Measurements from ENCODE around the gene SMYD3.

DNA sequence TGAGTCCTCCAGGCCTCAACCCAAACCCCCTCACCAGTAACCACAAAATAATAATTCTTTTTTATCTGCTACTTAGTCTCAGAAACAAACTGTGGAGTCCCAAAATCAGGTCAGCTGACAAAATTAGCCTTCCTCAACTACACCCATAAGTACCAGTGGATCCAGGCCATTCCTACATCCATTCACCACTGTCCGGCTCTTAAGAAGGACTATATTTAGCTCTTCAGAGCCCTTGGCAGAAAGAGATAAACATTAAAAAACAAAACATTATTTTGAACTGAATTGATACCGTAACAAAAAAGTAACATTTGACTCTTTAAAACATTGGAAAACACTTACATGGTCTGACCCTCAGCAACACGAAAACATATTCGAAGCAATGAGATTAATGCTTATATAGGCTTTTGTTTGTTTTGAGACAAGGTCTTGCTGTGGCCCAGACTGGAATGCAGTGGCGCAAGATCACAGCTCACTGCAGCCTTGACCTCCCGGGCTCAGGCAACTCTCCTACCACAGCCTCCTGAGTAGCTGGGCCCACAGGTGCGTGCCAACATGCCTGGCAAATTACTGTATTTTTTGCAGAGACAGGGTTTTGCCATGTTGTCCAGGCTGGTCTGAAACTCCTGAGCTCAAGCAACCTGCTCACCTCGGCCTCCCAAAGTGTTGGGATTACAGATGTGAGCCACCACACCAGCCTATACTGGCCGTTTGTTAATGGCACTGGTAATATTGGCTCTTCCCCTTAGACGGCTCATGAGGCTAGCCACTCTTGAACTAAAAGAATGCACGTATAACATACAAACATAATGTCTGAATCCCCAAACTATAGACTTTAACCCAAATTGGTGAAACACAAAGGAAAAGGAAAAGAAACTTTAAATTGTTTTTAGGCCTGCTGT lies 330.7 kb downstream of the SMYD3 start:
- TF ChIP-seq, protein P1, sequence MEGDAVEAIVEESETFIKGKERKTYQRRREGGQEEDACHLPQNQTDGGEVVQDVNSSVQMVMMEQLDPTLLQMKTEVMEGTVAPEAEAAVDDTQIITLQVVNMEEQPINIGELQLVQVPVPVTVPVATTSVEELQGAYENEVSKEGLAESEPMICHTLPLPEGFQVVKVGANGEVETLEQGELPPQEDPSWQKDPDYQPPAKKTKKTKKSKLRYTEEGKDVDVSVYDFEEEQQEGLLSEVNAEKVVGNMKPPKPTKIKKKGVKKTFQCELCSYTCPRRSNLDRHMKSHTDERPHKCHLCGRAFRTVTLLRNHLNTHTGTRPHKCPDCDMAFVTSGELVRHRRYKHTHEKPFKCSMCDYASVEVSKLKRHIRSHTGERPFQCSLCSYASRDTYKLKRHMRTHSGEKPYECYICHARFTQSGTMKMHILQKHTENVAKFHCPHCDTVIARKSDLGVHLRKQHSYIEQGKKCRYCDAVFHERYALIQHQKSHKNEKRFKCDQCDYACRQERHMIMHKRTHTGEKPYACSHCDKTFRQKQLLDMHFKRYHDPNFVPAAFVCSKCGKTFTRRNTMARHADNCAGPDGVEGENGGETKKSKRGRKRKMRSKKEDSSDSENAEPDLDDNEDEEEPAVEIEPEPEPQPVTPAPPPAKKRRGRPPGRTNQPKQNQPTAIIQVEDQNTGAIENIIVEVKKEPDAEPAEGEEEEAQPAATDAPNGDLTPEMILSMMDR (IDR thresholded peaks at IDR 0.05 in 8 of 11, conservative IDR thresholded peaks at IDR 0.05 in 3 of 11) = no peak
- TF ChIP-seq POLR2AphosphoS5 (IDR thresholded peaks at IDR 0.05) = no peak

All from spleen (tissue), 7 donors.